ENCODE data around the gene SNX11. TPM values are rescaled to one million over a fixed set of nuclear protein-coding genes. Genes with fewer than 3 reads are reported as not detected.

Gene SNX11
- total RNA-seq, 1 donor from 2014 or later, result 29.8 TPM

GRCh38 chr17:48148854-48149786 is 41.6 kb downstream of the SNX11 start:
- Mint-ChIP-seq H3K36me3 (ENCODE audit: low read depth) (peaks cover 55% of the 10 kb centered on the region), H3K4me1 (ENCODE audit: low read depth) (peaks cover 6% of the 10 kb centered on the region), H3K4me3 (ENCODE audit: low read depth) (no peak overlapping the region), H3K27me3 (ENCODE audit: low read depth) (no peaks in the 10 kb centered on the region), H3K9me3 (no peaks in the 10 kb centered on the region), H3K27ac (no peak overlapping the region)
- intact Hi-C loops (cut with micrococcal nuclease), result no loop called here
- no peak for DNase-seq (ENCODE audit: low spot score)

GRCh38 chr17:48149787-48150463 is 42.4 kb downstream of the SNX11 start:
- H3K36me3 Mint-ChIP-seq (ENCODE audit: low read depth), result peaks cover 53% of the 10 kb centered on the region
- H3K27ac Mint-ChIP-seq, result no peak overlapping the region
- no peaks in the 10 kb centered on the region for H3K9me3 Mint-ChIP-seq
- peaks cover 6% of the 10 kb centered on the region for H3K4me1 Mint-ChIP-seq (ENCODE audit: low read depth)
- no peaks in the 10 kb centered on the region for H3K27me3 Mint-ChIP-seq (ENCODE audit: low read depth)
- DNase-seq (ENCODE audit: low spot score), result no peak
- H3K4me3 Mint-ChIP-seq (ENCODE audit: low read depth), result no peak overlapping the region
- intact Hi-C loops (cut with micrococcal nuclease), result no loop called here

DNA sequence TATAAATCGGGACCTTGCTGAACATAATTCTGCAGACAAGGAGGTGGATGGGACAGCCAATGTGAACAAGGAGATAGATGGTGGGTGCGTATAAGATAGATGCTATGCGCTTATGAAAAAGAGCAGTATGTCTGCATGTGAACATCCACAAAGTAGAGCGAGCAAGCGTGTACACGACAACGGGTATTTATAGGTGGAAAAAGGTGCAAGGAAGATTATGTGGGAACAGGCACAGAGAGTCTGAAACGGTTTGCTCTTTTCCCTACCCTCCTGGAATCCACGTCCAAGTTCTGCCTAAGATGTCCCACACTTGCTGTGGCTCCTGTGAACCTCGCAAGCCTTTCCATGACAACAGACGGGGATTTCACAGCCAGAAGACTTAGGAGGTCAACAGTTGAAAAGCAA is 43.0 kb downstream of the SNX11 start:
- no peak for DNase-seq (ENCODE audit: low spot score)
- Mint-ChIP-seq H3K4me1 (ENCODE audit: low read depth) (peaks cover 3% of the 10 kb centered on the region), H3K9me3 (no peaks in the 10 kb centered on the region), H3K36me3 (ENCODE audit: low read depth) (peaks cover 50% of the 10 kb centered on the region), H3K27ac (no peak overlapping the region), H3K27me3 (ENCODE audit: low read depth) (no peaks in the 10 kb centered on the region), H3K4me3 (ENCODE audit: low read depth) (no peak overlapping the region)
- intact Hi-C loops (cut with micrococcal nuclease), result no loop called here

DNA sequence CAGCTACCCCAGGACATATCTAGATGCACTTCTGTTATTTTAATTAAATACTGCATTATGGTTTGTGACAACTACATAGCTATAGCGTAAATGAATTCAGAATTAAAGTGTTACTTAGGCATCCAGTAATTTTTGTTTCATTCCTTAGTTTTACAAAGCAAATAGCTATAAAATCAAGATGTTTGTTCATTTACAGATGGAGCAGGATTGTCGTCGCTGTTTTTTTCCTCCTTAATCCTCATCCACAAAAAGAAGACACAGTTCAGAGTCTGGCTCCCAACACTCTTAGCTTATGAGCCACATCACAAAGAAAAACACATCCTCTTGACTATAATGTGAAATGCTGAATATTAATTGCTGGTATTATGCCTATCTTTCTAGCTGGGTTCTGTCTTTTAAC is 43.7 kb downstream of the SNX11 start:
- intact Hi-C loops (cut with micrococcal nuclease), result no loop called here
- Mint-ChIP-seq H3K9me3 (no peaks in the 10 kb centered on the region), H3K27me3 (ENCODE audit: low read depth) (no peaks in the 10 kb centered on the region), H3K4me1 (ENCODE audit: low read depth) (no peaks in the 10 kb centered on the region), H3K36me3 (ENCODE audit: low read depth) (peaks cover 52% of the 10 kb centered on the region), H3K4me3 (ENCODE audit: low read depth) (no peak overlapping the region), H3K27ac (no peak overlapping the region)
- DNase-seq (ENCODE audit: low spot score), result no peak

- DNase-seq (ENCODE audit: low spot score), result no peak
- no peak overlapping the region for H3K4me3 Mint-ChIP-seq (ENCODE audit: low read depth)
- no peaks in the 10 kb centered on the region for H3K27me3 Mint-ChIP-seq (ENCODE audit: low read depth)
- no peaks in the 10 kb centered on the region for H3K4me1 Mint-ChIP-seq (ENCODE audit: low read depth)
- peaks cover 52% of the 10 kb centered on the region for H3K36me3 Mint-ChIP-seq (ENCODE audit: low read depth)
- no peak overlapping the region for H3K27ac Mint-ChIP-seq
- no peaks in the 10 kb centered on the region for H3K9me3 Mint-ChIP-seq
- intact Hi-C loops (cut with micrococcal nuclease), result no loop called here
Observed at GRCh38 chr17:48152289-48152688, 44.7 kb downstream of the SNX11 start.

GRCh38 chr17:48153691-48154358 is 46.3 kb downstream of the SNX11 start:
- intact Hi-C loops (cut with micrococcal nuclease), result no loop called here
- Mint-ChIP-seq H3K27ac (no peak overlapping the region), H3K27me3 (ENCODE audit: low read depth) (no peaks in the 10 kb centered on the region), H3K36me3 (ENCODE audit: low read depth) (peaks cover 36% of the 10 kb centered on the region), H3K4me1 (ENCODE audit: low read depth) (no peaks in the 10 kb centered on the region), H3K4me3 (ENCODE audit: low read depth) (no peak overlapping the region), H3K9me3 (no peaks in the 10 kb centered on the region)
- DNase-seq (ENCODE audit: low spot score), result no peak

DNA sequence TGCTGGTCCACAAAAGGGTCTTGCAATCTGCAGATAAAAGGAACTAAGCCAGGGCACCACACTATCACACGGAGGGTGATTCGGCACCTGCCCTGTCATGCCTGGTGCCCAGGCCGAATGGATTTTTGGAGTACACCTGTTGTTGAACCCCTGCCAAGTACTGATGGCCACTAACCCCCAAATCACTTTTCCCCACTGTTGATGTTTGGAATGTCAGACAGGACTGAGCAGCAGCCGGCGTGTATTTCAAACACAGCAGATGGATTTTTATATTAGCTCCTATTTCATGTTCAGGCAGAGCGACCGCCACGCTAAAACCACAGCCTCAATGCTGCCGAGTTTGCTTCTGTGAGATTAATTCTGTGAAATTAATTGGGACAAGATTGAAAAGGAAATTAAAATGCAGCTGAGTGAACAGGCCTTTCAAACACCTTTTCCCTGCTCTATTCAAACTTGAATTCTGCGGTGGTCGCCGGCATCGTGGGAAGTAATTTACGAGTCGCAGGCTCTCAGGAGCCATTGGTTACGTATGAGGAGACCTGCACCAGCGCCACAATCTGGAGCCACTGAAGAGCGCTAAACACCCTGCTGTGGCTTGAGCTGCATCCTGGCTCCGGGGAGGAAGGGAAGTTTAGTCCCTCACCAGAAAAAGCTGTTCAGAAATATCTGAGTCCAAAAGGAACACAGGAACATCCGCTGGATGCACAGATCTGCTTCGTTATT is 48.5 kb downstream of the SNX11 start:
- Mint-ChIP-seq H3K27me3 (ENCODE audit: low read depth) (no peaks in the 10 kb centered on the region), H3K4me1 (ENCODE audit: low read depth) (no peaks in the 10 kb centered on the region), H3K9me3 (no peaks in the 10 kb centered on the region), H3K36me3 (ENCODE audit: low read depth) (peaks cover 27% of the 10 kb centered on the region), H3K4me3 (ENCODE audit: low read depth) (no peak overlapping the region), H3K27ac (no peak overlapping the region)
- intact Hi-C loops (cut with micrococcal nuclease), result no loop called here
- DNase-seq (ENCODE audit: low spot score), result no peak

- intact Hi-C loops (cut with micrococcal nuclease), result no loop called here
- Mint-ChIP-seq H3K27ac (no peak overlapping the region), H3K27me3 (ENCODE audit: low read depth) (no peaks in the 10 kb centered on the region), H3K36me3 (ENCODE audit: low read depth) (peaks cover 34% of the 10 kb centered on the region), H3K4me1 (ENCODE audit: low read depth) (no peaks in the 10 kb centered on the region), H3K9me3 (no peaks in the 10 kb centered on the region), H3K4me3 (ENCODE audit: low read depth) (no peak overlapping the region)
- no peak for DNase-seq (ENCODE audit: low spot score)
Observed at GRCh38 chr17:48159232-48159631, 51.7 kb downstream of the SNX11 start.

- Mint-ChIP-seq H3K4me1 (ENCODE audit: low read depth) (no peaks in the 10 kb centered on the region), H3K4me3 (ENCODE audit: low read depth) (no peak overlapping the region), H3K9me3 (no peaks in the 10 kb centered on the region), H3K27ac (no peak overlapping the region), H3K27me3 (ENCODE audit: low read depth) (no peaks in the 10 kb centered on the region), H3K36me3 (ENCODE audit: low read depth) (peaks cover 35% of the 10 kb centered on the region)
- intact Hi-C loops (cut with micrococcal nuclease), result no loop called here
- no peak for DNase-seq (ENCODE audit: low spot score)
Observed at GRCh38 chr17:48160177-48161081, 52.9 kb downstream of the SNX11 start.

GRCh38 chr17:48161127-48161905 is 53.8 kb downstream of the SNX11 start:
- no peak for DNase-seq (ENCODE audit: low spot score)
- intact Hi-C loops (cut with micrococcal nuclease), result no loop called here
- Mint-ChIP-seq H3K4me1 (ENCODE audit: low read depth) (no peaks in the 10 kb centered on the region), H3K27ac (no peak overlapping the region), H3K9me3 (no peaks in the 10 kb centered on the region), H3K27me3 (ENCODE audit: low read depth) (no peaks in the 10 kb centered on the region), H3K4me3 (ENCODE audit: low read depth) (no peak overlapping the region), H3K36me3 (ENCODE audit: low read depth) (peaks cover 32% of the 10 kb centered on the region)

DNA sequence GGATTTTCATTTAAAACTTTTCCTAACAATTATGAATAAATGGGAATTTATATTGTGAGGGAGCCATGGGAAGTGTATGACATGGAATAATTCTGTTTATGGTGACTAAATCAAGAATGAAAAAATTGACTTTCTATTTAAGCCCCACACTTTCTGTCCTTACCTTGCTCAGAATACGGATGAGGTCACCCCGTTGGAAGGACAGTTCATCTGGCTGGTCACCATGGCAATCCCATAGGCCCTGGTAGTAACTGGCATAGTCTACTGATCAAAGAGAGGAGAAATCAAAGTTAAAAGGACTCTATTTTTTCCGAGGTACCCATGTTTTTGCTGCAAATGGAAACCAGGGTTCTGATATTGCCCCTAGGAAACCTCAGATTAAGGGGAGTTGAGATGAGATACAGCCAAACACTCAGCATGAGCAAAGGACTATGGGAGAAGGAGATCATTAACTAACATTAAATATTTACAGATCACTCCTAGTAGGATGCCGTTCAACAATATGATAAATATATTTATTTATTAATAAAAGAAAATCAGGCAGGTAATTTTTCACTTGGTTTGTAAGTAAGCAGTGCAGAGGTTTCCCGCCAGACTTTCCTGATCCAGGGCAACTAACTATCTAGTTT is 54.9 kb downstream of the SNX11 start:
- Mint-ChIP-seq H3K4me3 (ENCODE audit: low read depth) (no peak overlapping the region), H3K9me3 (no peaks in the 10 kb centered on the region), H3K36me3 (ENCODE audit: low read depth) (peaks cover 34% of the 10 kb centered on the region), H3K27me3 (ENCODE audit: low read depth) (no peaks in the 10 kb centered on the region), H3K4me1 (ENCODE audit: low read depth) (no peaks in the 10 kb centered on the region), H3K27ac (no peak overlapping the region)
- DNase-seq (ENCODE audit: low spot score), result no peak
- intact Hi-C loops (cut with micrococcal nuclease), result no loop called here
